Measurements from ENCODE around the gene THADA. TPM values are rescaled to one million over a fixed set of nuclear protein-coding genes. Genes with fewer than 3 reads are reported as not detected.

Gene THADA
- total RNA-seq, 1 experiment from 2014 or later: 27.5 TPM

- TF ChIP-seq ZNF532 (CRISPR knock-in tag; IDR thresholded peaks at IDR 0.05; ENCODE audit: borderline replicate concordance) (no peak), ZBTB21 (CRISPR knock-in tag; IDR thresholded peaks at IDR 0.05; ENCODE audit: borderline replicate concordance) (no peak), SP1 (CRISPR knock-in tag; conservative IDR thresholded peaks at IDR 0.05) (no peak)
- TF ChIP-seq, protein P1, sequence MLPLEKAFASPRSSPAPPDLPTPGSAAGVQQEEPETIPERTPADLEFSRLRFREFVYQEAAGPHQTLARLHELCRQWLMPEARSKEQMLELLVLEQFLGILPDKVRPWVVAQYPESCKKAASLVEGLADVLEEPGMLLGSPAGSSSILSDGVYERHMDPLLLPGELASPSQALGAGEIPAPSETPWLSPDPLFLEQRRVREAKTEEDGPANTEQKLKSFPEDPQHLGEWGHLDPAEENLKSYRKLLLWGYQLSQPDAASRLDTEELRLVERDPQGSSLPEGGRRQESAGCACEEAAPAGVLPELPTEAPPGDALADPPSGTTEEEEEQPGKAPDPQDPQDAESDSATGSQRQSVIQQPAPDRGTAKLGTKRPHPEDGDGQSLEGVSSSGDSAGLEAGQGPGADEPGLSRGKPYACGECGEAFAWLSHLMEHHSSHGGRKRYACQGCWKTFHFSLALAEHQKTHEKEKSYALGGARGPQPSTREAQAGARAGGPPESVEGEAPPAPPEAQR (CRISPR knock-in tag; IDR thresholded peaks at IDR 0.05): no peak
Measured at GRCh38 chr2:43417300-43417699, 178.5 kb downstream of the THADA start (continued).

DNA sequence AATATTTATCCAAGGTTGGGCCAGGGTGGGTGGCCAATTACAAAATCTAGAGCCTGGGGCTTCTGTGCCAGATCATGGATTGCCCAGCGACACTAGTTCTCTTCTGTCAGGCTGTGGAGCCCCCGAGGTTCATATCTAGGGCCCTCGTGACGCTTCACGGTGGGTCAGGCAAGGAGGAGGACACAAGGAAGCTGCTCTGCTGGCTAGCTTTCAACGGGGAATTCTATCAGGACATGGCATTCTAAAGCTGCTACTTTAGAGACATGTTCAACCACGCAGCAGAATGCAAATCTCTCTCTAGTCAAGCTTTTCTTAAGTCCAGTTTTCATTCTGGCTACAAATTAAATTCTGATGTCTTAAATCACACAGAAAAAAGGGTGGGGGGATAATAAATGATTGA lies 180.2 kb downstream of the THADA start:
- CTCF ChIA-PET: interaction anchor here (1.1 kb wide), 1 partner anchor 69 kb away, joined by 3 read pairs; no protein-coding TSS in a partner anchor
- ATAC-seq (no peak), DNase-seq (ENCODE audit: low spot score) (no peak)
- TF ChIP-seq, protein P2, sequence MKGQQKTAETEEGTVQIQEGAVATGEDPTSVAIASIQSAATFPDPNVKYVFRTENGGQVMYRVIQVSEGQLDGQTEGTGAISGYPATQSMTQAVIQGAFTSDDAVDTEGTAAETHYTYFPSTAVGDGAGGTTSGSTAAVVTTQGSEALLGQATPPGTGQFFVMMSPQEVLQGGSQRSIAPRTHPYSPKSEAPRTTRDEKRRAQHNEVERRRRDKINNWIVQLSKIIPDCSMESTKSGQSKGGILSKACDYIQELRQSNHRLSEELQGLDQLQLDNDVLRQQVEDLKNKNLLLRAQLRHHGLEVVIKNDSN (CRISPR knock-in tag; IDR thresholded peaks at IDR 0.05): no peak
- TF ChIP-seq NR1H2 (CRISPR knock-in tag; IDR thresholded peaks at IDR 0.05): no peak
- TF ChIP-seq, protein P3, sequence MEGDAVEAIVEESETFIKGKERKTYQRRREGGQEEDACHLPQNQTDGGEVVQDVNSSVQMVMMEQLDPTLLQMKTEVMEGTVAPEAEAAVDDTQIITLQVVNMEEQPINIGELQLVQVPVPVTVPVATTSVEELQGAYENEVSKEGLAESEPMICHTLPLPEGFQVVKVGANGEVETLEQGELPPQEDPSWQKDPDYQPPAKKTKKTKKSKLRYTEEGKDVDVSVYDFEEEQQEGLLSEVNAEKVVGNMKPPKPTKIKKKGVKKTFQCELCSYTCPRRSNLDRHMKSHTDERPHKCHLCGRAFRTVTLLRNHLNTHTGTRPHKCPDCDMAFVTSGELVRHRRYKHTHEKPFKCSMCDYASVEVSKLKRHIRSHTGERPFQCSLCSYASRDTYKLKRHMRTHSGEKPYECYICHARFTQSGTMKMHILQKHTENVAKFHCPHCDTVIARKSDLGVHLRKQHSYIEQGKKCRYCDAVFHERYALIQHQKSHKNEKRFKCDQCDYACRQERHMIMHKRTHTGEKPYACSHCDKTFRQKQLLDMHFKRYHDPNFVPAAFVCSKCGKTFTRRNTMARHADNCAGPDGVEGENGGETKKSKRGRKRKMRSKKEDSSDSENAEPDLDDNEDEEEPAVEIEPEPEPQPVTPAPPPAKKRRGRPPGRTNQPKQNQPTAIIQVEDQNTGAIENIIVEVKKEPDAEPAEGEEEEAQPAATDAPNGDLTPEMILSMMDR (IDR thresholded peaks at IDR 0.05): no peak
- no peak for TF ChIP-seq ZNF232 (CRISPR knock-in tag; IDR thresholded peaks at IDR 0.05)
- TF ChIP-seq ZNF416 (CRISPR knock-in tag; IDR thresholded peaks at IDR 0.05): no peak
- TF ChIP-seq JUN (CRISPR knock-in tag; IDR thresholded peaks at IDR 0.05): no peak
- TF ChIP-seq, protein P4, sequence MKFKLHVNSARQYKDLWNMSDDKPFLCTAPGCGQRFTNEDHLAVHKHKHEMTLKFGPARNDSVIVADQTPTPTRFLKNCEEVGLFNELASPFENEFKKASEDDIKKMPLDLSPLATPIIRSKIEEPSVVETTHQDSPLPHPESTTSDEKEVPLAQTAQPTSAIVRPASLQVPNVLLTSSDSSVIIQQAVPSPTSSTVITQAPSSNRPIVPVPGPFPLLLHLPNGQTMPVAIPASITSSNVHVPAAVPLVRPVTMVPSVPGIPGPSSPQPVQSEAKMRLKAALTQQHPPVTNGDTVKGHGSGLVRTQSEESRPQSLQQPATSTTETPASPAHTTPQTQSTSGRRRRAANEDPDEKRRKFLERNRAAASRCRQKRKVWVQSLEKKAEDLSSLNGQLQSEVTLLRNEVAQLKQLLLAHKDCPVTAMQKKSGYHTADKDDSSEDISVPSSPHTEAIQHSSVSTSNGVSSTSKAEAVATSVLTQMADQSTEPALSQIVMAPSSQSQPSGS (CRISPR knock-in tag; IDR thresholded peaks at IDR 0.05; ENCODE audit: borderline replicate concordance, low read depth): no peak
- TF ChIP-seq ZNF512 (CRISPR knock-in tag; IDR thresholded peaks at IDR 0.05; ENCODE audit: borderline replicate concordance): no peak
- TF ChIP-seq SMAD4 (CRISPR knock-in tag; IDR thresholded peaks at IDR 0.05): no peak
- TF ChIP-seq OVOL2 (CRISPR knock-in tag; IDR thresholded peaks at IDR 0.05; ENCODE audit: borderline replicate concordance): no peak
- TF ChIP-seq IRF2 (CRISPR knock-in tag; IDR thresholded peaks at IDR 0.05; ENCODE audit: borderline replicate concordance, low read depth): no peak
- no peak for TF ChIP-seq ESRRA (CRISPR knock-in tag; IDR thresholded peaks at IDR 0.05; ENCODE audit: borderline replicate concordance)
- Mint-ChIP-seq H3K27ac (no peak overlapping the region), H3K27me3 (ENCODE audit: low read depth) (no peaks in the 10 kb centered on the region), H3K4me3 (no peak overlapping the region), H3K36me3 (no peaks in the 10 kb centered on the region), H3K4me1 (peaks cover 20% of the 10 kb centered on the region), H3K9me3 (no peaks in the 10 kb centered on the region)
- POLR2A ChIA-PET: no interaction called here
